Ectodermal cell (in vitro differentiated cells): Measurements from ENCODE around the gene SHFL.

Experiments used
- H3K27ac ChIP-seq: 2 replicates; pipeline ENCODE4 v1.7.0; 2013; ENCODE audit warnings: mild to moderate bottlenecking, low read depth, low read length; ENCODE audit not compliant: insufficient read depth, poor library complexity, severe bottlenecking
- H3K27me3 ChIP-seq: 2 replicates; pipeline ENCODE4 v1.7.0; 2013; ENCODE audit warnings: mild to moderate bottlenecking, low read length; ENCODE audit not compliant: insufficient read depth, control insufficient read depth, poor library complexity, severe bottlenecking
- H3K36me3 ChIP-seq: one replicate; pipeline ENCODE4 v1.7.0; 2013; ENCODE audit warnings: low read length; ENCODE audit not compliant: control insufficient read depth, insufficient read depth
- H3K4me1 ChIP-seq: one replicate; pipeline ENCODE4 v1.7.0; 2013; ENCODE audit warnings: low read length; ENCODE audit not compliant: control insufficient read depth, insufficient read depth
- H3K4me3 ChIP-seq: 2 replicates; pipeline ENCODE4 v1.7.0; 2013; ENCODE audit warnings: low read depth, low read length, control low read depth; ENCODE audit not compliant: insufficient read depth
- H3K9me3 ChIP-seq: 2 replicates; pipeline ENCODE4 v1.7.0; 2013; ENCODE audit warnings: mild to moderate bottlenecking, low read length, moderate library complexity; ENCODE audit not compliant: control insufficient read depth
- WGBS, 2 experiments: methylation state at CpG; one replicate each; pipeline ENCODE4 v1.1.7; 2013; ENCODE audit warnings: missing lambda C conversion rate in 2 of 2; 5-methylcytosine and 5-hydroxymethylcytosine counted together

The SHFL gene

DNA sequence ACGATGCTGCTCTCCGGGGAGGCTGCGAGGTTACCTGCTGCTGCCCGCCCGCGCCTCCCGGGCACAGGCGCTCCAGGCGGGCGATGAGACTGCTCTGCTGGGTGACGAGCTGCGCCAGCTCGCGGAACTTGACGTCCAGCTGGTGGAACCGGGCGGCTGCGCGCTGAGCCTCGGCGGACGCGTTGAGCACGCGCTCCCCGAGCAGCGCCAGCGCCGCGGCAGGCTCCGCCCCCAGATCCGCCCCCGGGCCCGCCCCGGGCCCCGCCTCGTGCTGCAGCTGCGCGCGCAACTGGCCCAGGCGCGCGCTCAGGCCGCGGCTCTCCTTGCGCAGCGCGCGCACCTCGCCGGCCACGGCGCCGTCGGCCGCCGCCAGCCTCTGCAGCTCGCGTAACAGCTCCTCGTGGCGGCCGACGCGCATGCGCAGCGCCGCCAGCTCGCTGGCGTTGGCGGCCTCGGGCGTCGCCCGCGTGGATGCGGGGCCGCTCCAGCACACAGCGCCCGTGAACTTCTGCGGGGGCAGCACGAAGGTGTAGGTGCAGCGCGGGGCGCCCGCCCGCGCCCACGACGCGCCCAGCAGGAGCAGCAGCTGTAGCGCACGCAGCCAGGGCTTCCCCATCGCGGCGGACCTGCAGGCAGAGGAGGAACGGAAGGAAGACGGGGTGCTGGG, 10.0 kb downstream of the SHFL start:
- Histone ChIP-seq H3K4me3 (peak overlapping the region; percentile 16), H3K27me3 (peaks cover 34% of the 10 kb centered on the region), H3K27ac (no peak overlapping the region), H3K9me3 (no peaks in the 10 kb centered on the region), H3K36me3 (no peaks in the 10 kb centered on the region), H3K4me1 (no peaks in the 10 kb centered on the region)
- 5% methylated on average over 97 of the region's 97 CpGs for WGBS, 2 experiments

DNA sequence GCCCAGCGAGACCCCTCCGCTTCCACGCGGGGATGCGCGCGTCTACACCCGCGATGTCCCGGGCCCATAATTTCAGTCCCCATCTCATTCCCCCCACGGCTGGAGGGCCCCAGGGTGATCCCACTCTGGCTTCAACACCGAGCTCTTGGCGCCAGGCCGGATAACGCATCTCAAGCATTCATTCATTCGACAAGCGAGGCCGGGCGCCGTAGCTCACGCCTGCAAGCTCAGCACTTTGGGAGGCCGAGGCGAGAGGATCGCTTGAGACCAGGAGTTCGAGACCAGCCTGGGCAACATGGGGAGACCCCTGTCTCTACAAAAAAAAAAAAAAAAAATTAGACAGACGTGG, 10.5 kb downstream of the SHFL start:
- WGBS, 2 experiments, result 56 to 58% methylated on average over 26 of the region's 26 CpGs
- peak overlapping the region; percentile 16 for H3K4me3 ChIP-seq
- peaks cover 34% of the 10 kb centered on the region for H3K27me3 ChIP-seq
- no peaks in the 10 kb centered on the region for H3K4me1 ChIP-seq
- H3K27ac ChIP-seq, result no peak overlapping the region
- no peaks in the 10 kb centered on the region for H3K9me3 ChIP-seq
- no peaks in the 10 kb centered on the region for H3K36me3 ChIP-seq

DNA sequence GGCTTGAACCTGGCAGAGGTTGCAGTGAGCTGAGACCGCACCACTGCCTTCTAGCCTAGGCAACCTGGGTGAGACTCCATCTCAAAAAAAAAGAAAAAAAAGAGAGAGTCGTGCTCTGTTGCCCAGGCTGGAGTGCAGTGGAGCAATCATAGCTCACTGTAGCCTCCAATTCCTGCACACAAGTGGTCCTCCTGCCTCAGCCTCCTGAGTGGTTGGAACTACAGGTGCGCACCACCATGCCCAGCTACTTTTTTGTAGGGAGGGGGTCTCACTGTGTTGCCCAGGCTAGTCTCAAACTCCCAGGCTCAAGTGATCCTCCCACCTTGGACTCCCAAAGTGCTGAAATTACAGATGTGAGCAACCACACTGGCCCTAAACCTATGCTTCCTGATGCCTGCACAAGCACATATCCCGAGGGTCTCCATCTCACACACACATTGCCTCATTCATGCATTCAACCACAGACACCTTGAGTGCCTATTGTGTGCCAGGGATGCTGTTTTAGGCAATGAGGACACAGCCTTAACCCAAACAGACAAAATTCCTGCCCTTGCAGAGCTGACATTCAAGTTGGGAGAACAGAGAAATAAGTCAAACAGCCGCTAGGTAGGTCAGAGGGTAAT, 14.2 kb downstream of the SHFL start:
- H3K27ac ChIP-seq, result no peak overlapping the region
- H3K9me3 ChIP-seq, result no peaks in the 10 kb centered on the region
- no peak overlapping the region for H3K4me3 ChIP-seq
- WGBS, 2 experiments, result 84 to 90% methylated on average over 5 of the region's 5 CpGs
- no peaks in the 10 kb centered on the region for H3K4me1 ChIP-seq
- peaks cover 24% of the 10 kb centered on the region for H3K27me3 ChIP-seq
- no peaks in the 10 kb centered on the region for H3K36me3 ChIP-seq

DNA sequence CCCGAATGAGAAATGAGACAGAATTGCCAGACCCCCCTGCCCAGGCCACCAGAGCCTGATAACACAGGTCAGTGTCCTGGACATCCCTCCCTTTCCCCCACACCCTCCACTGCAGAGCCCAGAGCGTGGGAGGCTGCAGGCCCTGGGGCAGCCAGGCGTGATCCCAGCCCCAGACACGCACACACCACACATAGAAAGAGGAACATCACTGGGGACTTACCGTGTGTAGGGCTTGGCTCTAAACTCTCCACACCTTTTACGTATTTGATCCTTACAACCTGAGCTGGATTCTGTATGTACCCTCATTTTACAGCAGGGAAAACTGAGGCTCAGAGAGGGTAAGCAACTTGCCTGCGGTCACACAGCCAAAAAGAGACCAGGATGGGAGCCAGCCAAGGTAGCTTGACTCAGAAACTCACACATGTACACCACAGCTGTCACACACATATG, 16.7 kb downstream of the SHFL start:
- H3K4me1 ChIP-seq, result peaks cover 5% of the 10 kb centered on the region
- no peaks in the 10 kb centered on the region for H3K9me3 ChIP-seq
- H3K27ac ChIP-seq, result no peak overlapping the region
- H3K27me3 ChIP-seq, result peaks cover 4% of the 10 kb centered on the region
- H3K4me3 ChIP-seq, result no peak overlapping the region
- peaks cover 5% of the 10 kb centered on the region for H3K36me3 ChIP-seq
- 89% methylated on average over 7 of the region's 7 CpGs for WGBS, 2 experiments

DNA sequence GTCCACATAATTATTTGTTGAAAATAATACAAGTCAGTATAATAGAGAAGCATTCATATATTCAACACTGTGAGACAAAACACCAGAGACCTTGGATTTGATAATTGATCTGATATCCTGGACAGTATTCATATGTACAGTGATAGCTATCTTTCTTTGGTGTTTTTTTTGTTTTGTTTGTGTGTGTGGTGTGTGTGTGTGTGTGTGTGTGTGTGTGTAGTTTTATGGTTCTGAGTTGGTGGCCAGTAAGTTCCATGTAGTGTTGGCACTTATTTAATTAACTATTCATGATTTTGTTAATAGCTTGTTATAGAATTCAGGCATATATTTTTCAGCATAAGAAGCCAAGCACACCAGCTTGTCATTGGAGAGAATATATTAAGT, 18.0 kb downstream of the SHFL start:
- Histone ChIP-seq H3K36me3 (peaks cover 12% of the 10 kb centered on the region), H3K27ac (no peak overlapping the region), H3K4me1 (peaks cover 5% of the 10 kb centered on the region), H3K9me3 (no peaks in the 10 kb centered on the region), H3K4me3 (no peak overlapping the region), H3K27me3 (peaks cover 4% of the 10 kb centered on the region)

DNA sequence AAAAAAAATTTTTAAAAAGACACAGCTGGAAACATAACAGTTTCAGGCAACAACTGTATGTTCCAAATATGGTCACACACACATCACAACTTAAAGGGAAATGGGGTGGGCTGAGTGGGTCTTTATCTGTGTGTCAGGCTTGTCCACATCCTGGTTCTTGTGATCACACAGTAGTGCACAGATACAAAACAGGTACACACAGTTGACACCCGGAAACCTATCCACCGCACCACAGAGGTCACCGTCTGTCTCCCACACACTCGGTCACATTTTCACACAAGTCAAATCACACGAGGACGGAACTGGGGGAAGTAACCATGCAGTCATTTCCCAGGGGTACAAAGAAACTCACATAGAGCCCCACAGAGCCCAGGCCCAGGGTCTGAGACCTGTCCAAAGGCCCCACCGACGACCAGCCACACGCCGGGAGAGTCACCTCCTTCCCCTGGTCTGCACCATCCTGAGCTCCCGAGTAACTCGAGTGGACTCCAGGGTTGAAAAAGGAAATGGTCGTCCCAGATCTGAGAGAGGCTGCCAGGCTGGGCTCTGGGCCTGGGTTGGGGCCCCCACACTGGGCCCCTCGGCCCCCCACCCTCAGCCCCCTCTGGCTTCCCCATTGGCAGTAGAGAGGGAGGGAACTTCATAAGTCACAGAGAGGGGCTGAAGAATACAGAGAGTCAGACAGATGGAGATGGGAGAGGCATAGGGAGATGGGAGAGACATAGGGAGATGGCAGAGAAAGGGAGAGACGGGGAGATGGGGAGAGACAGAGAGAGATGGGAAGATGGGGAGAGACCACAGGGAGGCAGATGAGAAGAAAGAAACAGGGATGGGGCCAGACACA, 18.8 kb downstream of the SHFL start:
- WGBS, 2 experiments, result 85 to 88% methylated on average over 15 of the region's 15 CpGs
- Histone ChIP-seq H3K36me3 (peaks cover 20% of the 10 kb centered on the region), H3K9me3 (no peaks in the 10 kb centered on the region), H3K4me1 (peaks cover 5% of the 10 kb centered on the region), H3K4me3 (no peak overlapping the region), H3K27ac (no peak overlapping the region), H3K27me3 (no peaks in the 10 kb centered on the region)

DNA sequence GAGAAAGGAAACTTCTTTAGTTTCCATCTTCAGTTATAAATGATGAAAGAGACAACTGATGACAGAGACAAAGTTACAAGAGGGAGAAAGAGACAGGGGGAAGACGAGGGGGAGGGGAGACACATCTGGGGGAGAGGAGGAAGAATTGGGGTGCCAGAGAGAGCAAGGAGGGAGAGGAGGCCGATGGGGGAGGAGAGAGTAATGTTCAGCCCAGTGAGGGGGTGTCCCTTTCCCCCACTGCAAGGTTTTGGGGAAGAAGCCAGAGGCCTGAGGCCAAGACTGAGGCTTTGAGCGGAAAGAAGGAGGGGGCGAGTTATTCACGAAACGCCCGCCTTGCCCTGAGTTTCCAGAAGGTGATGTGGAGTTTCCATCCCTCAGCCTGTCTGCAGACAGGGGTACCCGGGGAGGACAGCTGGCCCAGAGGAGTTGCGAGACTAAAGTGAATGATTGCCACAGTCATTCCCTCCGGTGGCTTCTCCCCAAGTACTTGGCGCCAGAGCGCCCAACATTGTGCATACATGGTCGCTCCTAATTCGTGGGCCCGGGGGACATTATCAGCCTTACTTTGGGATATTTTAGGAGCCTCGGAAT, 19.5 kb downstream of the SHFL start:
- 66 to 68% methylated on average over 16 of the region's 16 CpGs for WGBS, 2 experiments
- no peak overlapping the region for H3K27ac ChIP-seq
- H3K27me3 ChIP-seq, result no peaks in the 10 kb centered on the region

DNA sequence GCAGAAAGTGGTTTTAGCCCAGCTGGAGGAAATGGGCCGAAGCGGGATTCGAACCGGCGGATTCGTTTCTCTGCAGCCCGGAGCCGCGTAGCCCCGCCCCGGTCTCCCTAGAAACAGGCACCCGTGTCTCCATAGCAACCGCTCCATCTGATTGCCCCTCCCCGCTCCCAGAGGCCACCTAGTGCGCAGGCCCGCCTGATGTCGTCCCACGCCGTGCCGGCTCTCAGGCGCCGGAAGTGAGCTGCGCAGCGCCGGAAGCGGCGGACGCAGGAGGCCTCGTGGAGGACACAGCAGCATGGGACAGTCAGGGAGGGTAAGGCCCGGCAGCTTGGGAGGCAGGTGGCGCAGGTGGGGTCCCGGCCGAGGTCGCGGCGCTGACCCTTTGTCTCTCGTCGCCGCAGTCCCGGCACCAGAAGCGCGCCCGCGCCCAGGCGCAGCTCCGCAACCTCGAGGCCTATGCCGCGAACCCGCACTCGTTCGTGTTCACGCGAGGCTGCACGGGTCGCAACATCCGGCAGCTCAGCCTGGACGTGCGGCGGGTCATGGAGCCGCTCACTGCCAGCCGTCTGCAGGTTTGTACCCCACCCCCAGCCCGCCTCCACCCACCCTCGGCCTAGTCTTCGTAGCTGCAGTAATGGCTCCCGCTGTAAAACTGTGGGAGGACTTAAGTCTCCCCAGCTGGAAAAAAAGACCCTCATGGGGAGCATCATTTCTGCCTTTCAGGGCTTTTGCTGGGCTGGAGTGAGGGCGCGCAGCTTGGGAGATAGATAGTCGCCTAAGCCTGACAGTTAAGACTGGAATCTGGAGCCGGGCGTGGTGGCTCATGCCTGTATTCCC, 20.2 kb downstream of the SHFL start, which contains the start of gene PPAN:
PPAN (plus strand) TSS at position 263 of the 837 bp plus-strand sequence; CDS start at position 296, 33 bp downstream.
- H3K9me3 ChIP-seq, result no peaks in the 10 kb centered on the region
- no peak within 1 kb of the TSS for H3K27ac ChIP-seq
- H3K4me3 ChIP-seq, result peak within 1 kb of the TSS; percentile 73
- peaks cover 29% of the 10 kb centered on the region for H3K36me3 ChIP-seq
- WGBS, 2 experiments, result 1% methylated on average over 71 of the region's 71 CpGs
- no peaks in the 10 kb centered on the region for H3K27me3 ChIP-seq
- peaks cover 5% of the 10 kb centered on the region for H3K4me1 ChIP-seq

More for the DNA sequence above, 19.5 kb downstream of the SHFL start:
- Histone ChIP-seq H3K4me3 (peak overlapping the region; percentile 11), H3K9me3 (no peaks in the 10 kb centered on the region), H3K4me1 (peaks cover 5% of the 10 kb centered on the region), H3K36me3 (peaks cover 27% of the 10 kb centered on the region)

DNA sequence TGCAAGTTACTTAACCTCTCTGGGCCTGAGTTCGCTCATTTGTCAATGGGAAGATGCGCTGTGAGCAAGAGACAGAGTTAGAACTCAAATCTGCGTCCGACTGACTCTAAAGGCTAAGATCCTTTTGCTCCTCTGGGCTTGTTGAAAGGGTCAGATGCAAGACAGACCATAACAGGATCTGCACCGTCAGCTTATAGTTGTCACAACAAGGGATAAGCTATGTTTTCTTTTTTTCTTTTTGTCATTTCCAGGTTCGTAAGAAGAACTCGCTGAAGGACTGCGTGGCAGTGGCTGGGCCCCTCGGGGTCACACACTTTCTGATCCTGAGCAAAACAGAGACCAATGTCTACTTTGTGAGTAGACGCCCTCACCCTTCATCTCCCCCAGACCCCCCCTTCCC, 21.1 kb downstream of the SHFL start:
- WGBS, 2 experiments, result 91 to 92% methylated on average over 10 of the region's 10 CpGs
- peaks cover 29% of the 10 kb centered on the region for H3K36me3 ChIP-seq

More for the DNA sequence above, 21.1 kb downstream of the SHFL start:
- no peak overlapping the region for H3K27ac ChIP-seq
- no peaks in the 10 kb centered on the region for H3K27me3 ChIP-seq
- H3K9me3 ChIP-seq, result no peaks in the 10 kb centered on the region
- H3K4me3 ChIP-seq, result peak overlapping the region; percentile 73
- peaks cover 5% of the 10 kb centered on the region for H3K4me1 ChIP-seq
